NCI-H2227 treated with DMSO at 0.1 percent for 48 hours (cell line): Measurements from ENCODE around the gene SH2B2.
"Not testable (repeated sequence)": the region's sequence is repeated elsewhere in the genome, so short reads cannot be mapped to it uniquely, and the experiment has no call there.

ENCODE experiments used
- DNase-seq: peaks from one replicate; lab custom pipeline; 2025; lab: John Stamatoyannopoulos, UW

SH2B2 gene

DNA sequence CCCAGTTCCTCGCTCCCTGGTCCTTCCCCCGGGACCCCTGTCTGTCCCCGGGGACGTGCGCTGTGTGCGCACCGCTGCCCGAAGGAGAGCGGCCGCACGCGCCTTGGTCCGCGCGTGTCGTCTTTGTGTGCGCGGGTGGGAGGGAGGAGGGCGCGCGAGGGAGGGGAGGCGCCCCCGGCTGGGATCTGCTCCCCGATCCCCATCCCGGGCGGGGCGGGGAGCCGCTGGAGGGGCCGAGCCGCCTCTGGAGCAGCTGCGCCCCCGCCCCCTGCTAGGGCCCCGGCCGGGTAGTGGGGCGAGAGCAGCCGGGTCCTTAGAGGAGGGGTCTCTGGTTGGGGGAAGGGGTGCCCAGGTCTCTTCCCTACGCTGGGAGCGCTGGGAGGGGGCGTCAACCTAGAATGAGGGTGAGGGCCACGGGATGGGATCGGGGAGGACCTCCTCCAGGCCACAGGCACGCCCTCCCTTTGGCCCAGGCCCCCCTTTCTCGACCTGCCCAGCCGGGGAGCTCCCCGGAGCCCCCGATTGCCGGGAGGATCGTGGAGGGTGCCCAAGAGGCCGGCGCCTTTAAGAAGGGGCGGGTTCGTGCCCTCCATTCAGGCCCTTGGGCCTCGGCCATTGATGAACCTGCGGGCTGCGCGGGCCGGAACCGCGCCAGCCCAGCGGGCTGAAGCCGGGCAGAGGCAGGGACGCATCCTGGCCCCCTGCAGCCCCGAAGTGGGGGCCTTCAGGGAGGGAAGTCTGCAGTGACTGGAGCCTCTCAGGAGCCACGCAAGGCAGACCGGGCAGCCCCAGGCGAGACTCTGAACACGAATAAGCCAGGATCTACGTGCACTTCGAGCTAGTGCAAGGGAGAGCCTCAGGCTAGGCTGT lies 678 bp downstream of the SH2B2 start:
- DNase-seq: no peak

DNA sequence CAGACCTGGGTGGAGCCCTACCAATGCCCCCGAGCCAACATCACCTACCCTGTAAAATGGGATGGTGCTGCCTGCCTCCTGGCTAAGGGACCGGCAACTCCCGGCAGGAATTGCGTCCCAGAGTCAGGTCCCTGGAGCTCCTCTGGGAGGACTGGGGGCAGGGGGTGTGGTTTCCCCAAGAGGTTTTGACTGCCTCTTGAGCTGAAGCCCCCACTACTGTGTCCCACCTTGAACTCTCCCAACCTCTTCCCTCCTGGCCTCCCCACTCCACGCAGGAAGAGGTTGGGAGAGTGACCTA lies 1.3 kb downstream of the SH2B2 start:
- DNase-seq: peak; percentile 8

DNA sequence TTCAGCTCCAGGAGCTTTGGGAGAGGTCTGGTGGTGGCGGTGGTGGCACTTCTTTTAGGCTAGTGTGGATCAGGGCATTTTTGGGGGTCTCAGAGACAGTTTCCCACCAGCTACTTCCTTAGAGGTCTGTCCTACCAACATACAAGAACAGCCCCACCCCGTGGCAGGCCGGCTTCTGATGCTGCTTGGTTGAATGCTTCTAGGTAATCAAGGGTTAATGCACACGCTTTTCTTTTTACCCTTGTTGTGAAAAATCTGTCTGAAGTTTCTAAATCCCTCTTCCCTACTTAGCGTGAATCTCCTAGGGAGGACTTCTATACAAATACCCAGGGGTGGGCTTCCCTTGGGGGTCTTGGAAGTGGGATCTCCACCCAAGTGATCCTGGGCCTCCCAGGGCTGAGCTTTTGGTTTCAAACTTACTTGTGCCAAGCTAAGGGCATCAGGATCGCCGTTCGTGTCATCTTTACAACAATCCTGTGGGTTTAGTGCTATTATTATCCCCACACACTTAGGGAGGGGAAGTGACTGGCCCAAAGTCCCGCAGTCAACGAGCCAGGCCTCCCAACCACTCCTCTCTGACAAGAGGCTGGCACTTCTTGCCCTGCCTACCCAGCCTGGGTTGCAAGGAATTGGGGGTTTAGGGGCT lies 1.7 kb downstream of the SH2B2 start:
- no peak for DNase-seq

DNA sequence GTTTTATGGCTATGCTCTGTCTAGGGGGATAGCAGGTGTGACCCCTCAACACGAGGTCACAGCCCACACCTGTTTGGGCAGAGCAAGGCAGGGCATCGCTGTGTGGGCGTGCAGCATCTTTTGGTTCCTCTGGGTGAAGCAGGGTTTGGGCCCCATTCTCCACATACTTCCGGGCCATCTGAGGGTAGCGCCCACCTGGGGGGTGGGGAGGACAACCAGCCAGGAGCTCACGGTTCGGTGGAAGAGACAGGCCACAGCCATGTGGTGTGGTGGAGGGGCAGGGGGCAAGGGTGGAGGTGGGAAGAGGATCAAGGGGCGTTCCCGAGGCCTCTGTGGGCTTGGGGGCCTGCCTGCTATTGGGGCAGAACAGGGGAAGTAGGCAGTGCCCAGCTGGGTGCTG lies 2.4 kb downstream of the SH2B2 start:
- no peak for DNase-seq

DNA sequence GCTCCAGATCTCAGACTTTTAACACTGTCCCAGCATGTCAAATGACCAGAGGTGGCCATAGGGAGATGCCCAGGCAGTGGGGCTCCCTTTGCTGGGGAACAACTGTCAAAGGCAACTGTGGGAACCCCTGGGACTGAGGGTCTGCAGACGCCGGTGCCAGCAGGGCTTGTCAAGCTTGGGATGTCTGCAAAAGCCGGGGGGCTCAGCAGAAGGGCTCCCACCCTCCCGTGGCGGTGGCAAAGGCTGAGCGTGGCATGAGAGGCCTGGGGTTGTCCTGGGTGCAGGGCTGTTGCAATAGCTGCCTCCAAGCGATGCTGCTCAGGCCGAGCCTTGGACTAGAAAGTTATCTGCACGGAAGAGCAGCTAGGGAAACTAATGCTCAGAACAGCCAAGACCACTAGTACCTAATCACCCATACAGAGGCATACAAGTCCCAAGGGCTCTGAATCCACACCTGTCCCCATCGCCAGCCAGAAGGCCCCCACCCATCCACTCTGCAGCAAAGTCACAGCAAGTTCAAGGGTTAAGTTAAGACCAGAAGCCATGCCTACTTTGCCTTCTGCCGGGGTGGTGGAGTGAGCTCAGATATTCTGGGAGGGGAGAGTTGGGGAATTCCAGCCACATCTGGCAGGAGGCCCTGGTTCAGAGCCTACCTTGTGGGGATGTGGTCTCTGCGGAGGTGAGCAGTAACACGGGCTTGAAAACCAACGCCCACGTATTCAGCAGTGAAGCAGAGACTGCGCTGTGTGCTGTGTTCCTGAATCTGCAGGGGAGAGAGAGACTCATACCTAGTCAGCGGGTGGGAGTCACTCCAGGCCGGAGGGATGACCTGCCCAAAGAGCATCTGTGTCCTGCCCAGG lies 4.6 kb downstream of the SH2B2 start:
- DNase-seq: no peak

DNA sequence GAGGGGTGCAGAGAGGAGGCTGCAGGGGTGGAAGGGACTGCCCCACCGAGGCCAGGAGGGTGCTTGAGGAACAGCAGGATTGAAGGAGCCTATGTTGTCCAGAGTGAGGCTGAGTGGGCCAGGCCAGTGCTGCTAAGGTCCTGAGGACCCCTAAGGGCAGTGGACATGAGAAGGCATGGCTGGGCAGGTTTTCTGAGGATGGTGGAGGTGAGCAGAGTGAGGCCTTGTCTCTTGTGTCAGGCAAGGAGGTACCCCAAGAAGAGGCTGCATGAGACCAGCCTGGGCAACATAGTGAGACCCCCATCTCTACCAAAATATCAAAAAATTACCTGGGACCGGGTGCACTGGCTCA lies 5.2 kb downstream of the SH2B2 start:
- no peak for DNase-seq

DNA sequence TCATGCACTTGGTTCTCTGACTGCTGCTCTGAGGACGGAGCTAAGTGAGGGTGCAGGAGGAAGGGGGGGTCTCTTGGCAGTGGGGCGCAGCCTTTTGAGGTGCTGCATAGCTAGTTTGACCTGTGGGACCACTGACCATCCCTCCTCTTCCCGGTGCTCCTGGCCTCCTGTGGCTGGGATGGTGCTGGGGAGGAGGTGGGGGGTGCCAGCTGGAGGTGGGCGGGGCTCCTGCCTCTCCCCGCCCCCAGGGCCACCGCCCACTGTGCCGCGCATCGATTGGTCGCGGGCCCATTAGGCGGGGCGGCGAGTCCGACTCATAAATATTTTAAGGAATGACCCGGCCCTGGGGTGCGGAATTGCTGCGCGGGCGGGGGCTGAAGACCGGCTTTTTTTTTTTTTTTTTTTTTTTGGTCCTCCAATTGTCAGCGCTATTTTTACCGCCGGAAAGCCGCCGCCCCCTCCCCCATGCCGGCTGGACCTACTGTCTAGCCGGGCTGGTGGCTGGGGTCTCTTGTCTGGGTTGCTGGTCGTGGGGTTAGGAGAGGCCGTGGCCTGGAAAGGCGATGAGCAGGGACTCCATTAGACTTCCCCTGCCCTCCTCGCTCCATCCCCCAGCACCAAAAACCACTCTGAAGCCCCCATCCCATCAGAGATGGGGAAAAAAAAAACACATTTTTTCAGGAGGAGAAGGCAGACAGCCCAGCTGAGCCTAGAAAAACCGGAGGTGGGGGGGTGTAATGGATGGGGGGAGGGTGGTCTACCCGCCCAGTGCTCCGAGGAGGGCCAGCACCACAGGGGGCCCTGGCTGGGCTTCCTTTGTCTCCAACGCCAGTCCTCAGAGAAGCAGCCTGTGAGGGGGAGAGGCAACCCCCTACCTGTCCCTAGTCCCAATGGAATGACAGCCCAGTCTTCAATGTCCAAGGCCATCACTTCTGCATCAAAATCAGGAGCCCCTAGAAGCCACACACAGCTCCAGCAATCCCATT lies 6.4 kb downstream of the SH2B2 start:
- no peak for DNase-seq

DNA sequence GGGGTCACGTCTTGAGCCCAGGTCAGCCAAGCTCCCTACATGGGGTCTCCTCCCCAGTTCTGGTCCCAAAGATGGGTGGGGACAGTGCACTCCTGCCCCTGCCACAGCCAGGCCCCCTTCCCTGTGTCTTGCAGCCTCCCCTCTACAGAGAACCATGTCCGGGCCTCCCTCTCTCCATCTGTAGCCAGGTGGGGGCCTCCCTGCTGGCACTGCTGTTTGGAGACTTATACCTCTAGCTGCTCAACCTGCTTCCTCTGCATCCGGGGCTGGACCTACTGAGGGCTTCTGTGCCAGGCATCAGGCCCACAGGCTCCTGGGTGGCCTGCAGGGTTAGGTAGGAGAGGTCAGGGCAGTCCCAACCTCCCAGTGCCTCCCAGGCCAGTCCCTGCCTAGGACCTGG lies 7.9 kb downstream of the SH2B2 start:
- DNase-seq: no peak

DNA sequence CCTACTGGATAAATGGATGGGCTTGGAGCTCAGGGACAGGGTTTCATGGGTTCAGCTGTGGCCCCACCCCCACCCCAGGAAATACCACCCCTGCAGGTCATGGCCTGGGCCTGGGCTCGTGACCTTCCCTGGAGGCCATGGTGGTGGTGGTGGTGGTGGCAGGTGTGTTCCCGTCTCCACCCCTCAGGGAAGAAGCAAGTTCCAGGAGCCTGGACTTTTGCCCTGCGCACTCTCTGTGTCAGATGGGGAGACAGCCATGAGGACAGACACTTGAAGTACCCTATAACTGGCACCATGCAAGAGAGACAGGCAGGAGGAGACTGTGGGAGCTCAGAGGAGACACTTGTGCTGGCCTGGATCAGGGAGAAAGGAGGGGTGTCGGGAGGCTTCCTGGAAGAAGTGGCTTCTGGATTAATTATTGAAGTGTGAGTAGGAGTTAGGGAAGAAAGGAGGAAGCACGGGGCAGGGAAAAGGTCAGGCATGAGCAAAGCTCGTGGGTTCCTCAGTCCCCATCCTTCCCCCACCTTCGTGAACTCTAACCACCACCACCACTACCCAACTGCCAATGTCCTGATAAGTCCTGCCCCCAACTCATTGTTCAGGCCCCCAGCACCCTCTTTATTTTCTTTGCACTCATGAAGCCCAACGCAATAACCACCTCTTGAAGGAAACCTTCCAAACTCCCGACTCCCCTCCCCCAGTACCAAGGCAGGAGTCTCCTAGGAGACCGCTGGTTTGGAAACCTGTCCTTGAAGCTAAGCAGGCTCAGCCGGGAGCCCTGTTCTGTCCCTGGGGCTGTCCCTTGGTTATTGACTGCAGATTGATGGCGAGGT lies 8.9 kb downstream of the SH2B2 start:
- DNase-seq: no peak

DNA sequence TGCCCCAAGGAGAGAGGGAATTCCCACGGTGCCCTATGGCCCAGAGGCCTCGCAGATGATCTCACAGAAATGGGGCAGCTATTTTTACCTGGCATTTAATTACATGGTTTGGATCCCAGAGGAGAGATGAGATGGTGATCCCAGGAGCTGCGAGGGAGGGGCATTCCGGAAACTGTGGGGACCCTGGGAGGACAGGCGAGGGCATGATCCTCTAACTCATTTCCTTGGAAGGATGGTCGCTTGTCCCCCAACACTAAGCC lies 9.4 kb downstream of the SH2B2 start:
- DNase-seq: peak; percentile 43

DNA sequence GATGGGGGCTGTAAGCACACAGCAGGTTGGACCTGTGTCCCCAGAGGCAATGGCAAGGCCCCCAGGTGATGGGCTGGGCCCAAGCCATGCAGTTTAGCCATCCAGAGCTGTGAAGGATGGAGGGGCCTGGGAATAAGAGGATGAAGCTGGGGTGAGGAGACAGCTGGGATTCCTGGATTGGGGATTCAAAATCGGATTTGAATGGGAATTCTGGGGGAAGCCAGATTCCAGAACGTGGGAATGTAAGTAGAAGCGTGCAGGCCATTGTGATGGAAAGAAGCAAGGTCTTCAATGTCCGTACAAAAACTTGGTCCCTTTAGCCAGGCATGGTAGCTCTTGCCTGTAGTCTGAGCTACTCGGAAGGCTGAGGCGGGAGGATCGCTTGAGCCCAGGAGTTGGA lies 9.8 kb downstream of the SH2B2 start:
- no peak for DNase-seq

DNA sequence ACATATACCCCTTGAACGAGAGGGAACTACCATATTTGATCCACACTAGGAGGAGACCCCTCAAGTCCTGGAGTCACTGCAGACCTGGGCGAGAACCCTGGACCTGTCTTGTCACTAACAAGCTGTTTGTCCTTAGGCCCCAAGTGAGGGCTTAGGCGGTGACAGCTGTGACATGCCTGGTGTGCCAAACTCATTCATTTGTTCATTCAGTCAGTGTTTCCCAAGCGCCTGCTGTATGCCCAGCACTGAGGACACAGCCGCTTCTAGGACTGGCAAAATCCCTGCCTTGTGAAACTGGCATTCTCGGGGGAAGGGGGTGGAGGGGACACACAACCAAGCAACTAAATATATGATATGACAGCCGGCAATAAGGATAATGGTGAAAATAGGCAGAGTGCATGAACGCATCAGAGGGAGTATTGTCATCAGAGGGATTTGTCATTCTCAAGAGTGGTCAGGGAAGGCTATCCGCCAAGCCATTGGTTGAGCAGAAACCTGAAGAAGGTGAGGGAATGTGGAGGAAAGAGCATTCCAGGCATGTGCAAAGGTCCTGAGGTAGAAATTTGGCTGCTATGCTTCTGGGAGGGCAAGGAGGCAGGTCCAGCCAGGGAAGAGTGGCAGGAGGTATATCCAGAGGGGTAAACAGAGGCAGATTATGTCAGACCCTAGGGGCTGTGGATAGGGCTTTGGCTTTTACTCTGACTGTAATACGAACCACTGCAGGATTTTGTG lies 11.0 kb downstream of the SH2B2 start:
- no peak for DNase-seq

DNA sequence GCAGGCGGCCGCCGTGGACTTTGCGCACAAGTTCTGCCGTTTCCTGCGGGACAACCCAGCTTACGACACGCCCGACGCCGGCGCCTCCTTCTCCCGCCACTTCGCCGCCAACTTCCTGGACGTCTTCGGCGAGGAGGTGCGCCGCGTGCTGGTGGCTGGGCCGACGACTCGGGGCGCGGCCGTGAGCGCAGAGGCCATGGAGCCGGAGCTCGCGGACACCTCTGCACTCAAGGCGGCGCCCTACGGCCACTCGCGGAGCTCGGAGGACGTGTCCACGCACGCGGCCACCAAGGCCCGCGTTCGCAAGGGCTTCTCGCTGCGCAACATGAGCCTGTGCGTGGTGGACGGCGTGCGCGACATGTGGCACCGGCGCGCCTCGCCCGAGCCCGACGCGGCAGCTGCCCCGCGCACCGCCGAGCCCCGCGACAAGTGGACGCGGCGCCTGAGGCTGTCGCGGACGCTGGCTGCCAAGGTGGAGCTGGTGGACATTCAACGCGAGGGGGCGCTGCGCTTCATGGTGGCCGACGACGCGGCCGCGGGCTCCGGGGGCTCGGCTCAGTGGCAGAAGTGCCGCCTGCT lies 14.1 kb downstream of the SH2B2 start:
- no peak for DNase-seq

DNA sequence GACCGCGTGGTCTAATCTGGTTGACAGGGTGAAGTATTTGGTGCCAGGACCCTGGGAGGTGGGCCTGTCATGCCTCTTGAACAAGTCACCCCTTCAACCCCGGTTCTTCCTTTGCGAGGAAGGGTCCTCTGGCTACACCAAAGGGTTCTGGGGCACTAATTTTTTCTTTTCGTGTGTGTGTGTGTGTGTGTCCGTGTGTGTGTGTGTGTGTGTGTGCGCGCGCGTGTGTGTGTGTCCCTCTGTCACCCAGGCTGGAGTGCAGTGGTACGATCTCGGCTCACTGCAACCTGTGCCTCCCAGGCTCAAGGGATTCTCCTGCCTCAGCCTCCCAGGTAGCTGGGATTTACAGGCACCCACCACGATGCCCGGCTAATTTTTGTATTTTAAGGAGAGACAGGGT lies 14.7 kb downstream of the SH2B2 start:
- DNase-seq: not testable (repeated sequence)

DNA sequence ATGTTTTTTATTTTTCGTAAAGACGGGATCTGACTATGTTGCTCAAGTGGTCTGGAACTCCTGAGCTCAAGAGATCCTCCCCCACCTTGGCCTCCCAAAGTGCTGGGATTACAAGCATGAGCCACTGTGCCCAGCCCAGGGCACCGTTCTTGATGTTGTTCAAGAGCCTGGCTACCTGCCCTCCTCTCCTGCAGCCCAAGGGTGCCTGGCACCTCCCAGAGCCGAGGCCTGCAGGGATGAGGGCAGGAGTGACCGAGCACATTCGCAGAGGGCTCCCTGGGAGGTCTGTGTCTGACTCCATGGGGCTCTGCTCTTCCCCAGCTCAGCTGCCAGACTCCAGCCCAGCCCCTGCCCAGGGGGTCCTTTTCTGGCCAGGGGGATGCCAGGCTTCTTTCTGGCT lies 15.4 kb downstream of the SH2B2 start:
- no peak for DNase-seq

DNA sequence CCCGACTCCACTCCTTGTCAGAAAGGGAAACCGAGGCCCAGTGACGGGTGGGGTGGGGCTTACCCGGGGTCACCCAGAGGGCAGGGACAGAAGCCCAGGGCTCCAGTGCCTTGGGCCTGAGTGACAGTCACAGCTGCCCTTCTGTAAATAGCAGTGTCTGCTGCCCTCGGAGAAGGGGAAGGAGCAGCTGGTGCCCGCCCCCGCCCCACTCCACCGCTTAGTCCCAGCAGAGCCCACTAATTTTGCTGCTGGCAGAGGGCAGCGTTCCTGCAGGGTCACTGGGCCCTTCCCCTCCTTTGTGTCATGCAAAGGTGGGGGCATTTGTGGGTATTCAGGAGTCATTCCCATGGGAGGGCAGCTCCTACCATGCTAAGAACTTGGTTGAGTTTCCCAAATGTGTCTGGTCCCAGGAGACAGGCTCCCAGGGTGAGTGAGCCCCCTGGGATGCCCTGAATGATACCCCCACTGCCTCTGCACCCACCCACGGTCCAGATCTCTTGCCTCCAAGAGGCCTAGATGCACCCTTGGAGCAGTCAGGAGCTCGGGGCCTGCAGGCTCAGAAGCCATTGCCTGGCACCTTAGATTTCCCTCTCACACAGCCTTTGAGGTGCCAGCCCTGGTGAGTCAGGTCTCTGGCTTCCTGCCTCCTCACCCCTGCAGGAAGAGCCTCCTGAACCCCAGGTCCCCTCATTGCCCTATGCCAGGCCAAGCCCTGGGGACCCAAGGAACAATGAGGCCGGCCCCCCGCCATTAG lies 17.2 kb downstream of the SH2B2 start:
- DNase-seq: peak; percentile 17

DNA sequence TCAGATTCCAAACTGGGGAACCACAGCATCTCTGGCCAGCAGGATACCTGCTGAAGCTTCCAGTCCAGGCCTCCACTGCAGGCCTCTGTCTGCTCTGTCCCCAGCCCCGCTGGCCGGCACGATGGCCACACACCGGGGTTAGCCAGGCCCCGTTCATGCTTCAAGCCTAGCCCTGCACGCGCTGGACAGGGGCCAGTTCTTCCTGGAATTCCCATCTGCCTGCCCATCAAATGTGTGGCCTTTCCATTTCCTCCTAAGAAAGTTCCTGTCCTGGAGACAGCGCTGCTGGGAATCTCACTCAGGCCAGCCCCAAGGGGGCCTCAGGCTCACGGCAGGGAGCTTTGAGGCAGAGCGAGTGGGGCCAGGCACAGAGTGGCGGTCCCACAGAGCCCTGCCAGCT lies 18.0 kb downstream of the SH2B2 start:
- DNase-seq: no peak

DNA sequence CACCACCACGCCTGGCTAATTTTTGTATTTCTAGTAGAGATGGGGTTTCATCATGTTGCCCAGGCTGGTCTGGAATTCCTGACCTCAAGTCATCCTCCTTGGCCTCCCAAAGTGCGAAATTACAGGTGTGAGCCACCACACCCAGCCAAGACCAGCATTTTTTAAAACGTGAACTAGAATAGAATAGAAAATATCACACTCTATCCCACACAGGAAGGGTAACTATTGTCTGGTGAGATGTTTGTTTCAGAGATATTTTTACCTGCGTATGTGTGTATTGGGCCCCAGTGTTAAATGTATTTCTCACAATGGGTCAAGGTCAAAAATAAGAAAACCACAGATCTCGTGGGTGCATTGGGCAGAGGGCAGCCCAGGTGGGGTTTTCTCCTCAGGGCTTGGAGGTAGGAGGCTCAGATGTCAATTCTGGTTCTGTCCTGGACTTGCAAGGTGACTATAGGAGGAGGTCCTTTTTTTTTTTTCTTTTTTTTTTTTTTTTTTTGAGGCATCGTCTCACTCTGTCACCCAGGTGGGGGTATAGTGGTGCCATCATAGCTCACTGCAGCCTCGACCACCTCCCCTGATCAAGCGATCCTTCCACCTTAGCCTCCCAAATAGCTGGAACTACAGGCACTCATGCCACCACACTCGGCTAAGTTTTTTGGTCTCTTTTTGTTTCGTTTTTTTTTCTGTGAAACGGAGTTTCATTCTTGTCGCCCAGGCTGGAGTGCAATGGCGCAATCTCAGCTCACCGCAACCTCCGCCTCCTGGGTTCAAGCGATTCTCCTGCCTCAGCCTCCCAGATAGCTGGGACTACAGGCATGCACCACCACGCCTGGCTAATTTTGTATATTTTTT lies 19.0 kb downstream of the SH2B2 start:
- no peak for DNase-seq
